Peyer's patch (tissue), 4 donors: Measurements from ENCODE around the gene MYRFL.

ENCODE experiments used
- POLR2A ChIP-seq, 2 donors: fragments of 450-650 bp; IDR thresholded peaks; one replicate each; pipeline ENCODE4 v1.5.1; 2017; ENCODE audit warnings: antibody characterized with exemption in 2 of 2, mild to moderate bottlenecking in 2 of 2, moderate library complexity in 2 of 2
- TF ChIP-seq, protein P1 (sequence below), 6 experiments: fragments of 450-650 bp in 4 of 6; fragments of 200-600 bp in 2 of 6; sonication (generic) in 1 of 6; IDR thresholded peaks; one replicate each; pipeline ENCODE4 v1.5.1; 2017 to 2019; ENCODE audit warnings: antibody characterized with exemption in 6 of 6, mild to moderate bottlenecking in 3 of 6, moderate library complexity in 1 of 6

DNA sequence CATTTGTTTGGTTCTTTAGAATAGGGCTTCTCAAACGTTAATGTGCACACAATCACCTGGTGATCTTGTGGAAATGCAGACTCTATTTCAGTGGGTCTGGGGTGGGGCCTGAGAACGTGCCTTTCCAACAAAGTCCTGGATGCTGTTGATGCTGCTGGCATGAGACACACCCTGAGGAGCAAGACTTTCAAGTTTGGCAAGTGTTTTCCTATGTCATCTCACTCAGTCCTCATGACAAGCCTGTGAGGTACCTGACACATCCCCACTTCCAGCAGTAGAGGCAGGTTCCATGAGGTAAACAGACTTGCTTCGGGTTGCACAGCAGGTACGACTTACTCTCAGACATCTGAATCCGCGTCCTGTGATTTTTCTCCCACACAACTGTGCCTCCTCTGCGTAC lies 147.1 kb downstream of the MYRFL start:
- TF ChIP-seq, protein P1, sequence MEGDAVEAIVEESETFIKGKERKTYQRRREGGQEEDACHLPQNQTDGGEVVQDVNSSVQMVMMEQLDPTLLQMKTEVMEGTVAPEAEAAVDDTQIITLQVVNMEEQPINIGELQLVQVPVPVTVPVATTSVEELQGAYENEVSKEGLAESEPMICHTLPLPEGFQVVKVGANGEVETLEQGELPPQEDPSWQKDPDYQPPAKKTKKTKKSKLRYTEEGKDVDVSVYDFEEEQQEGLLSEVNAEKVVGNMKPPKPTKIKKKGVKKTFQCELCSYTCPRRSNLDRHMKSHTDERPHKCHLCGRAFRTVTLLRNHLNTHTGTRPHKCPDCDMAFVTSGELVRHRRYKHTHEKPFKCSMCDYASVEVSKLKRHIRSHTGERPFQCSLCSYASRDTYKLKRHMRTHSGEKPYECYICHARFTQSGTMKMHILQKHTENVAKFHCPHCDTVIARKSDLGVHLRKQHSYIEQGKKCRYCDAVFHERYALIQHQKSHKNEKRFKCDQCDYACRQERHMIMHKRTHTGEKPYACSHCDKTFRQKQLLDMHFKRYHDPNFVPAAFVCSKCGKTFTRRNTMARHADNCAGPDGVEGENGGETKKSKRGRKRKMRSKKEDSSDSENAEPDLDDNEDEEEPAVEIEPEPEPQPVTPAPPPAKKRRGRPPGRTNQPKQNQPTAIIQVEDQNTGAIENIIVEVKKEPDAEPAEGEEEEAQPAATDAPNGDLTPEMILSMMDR (IDR thresholded peaks at IDR 0.05): no peak
- TF ChIP-seq POLR2A (IDR thresholded peaks at IDR 0.05): no peak
